OCI-LY3 (cell line): ENCODE measurements around the gene SUSD5.

Source experiments
- EZH2phosphoT487 ChIP-seq: fragments of 200-600 bp; shearing (Covaris generic); IDR thresholded peaks from 2 replicates; pipeline ENCODE4 v1.6.1; 2018; ENCODE audit warnings: antibody characterized with exemption, mixed run types, low read depth
- TF ChIP-seq, protein P1 (sequence below): fragments of 200-600, 300-600 bp; sonication (generic); IDR thresholded peaks from 2 replicates; pipeline ENCODE4 v1.5.1; 2014; ENCODE audit warnings: antibody characterized with exemption, low read length, low read depth

DNA sequence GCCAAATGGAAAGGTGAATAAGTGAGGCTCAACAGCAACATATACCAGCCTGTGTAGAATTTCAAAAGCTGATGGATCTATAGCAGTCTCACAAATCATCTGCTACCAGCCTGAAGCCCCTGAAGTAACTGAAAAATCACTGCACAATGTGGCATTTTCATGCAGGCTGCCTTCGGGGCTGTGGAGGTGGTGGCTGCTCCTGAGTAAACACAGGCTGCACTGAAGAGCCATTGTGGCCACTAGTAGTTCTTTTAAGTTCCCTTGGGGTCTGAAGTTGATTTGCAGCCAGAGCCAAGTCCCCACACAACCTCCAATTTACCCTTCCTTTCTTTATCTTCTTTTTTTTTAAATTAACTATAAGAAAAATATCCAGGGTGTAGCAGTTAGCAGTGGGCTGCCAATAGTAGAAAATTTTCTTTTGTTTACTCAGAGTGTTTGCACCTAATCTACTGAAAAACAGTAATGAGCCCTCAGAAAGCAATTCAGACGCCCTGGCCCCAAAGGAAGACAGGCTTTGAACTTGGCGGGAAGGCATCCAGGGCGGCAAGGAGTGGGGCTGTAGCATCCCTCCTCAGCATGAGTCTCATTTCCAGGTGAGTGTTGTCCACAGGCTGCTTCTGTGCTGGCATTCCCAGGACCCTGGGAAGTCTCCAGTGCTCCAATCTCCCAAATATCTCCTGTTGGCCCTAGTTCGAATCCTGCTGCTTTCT is 13.3 kb upstream of the SUSD5 start:
- TF ChIP-seq EZH2phosphoT487 = no peak
- TF ChIP-seq, protein P1, sequence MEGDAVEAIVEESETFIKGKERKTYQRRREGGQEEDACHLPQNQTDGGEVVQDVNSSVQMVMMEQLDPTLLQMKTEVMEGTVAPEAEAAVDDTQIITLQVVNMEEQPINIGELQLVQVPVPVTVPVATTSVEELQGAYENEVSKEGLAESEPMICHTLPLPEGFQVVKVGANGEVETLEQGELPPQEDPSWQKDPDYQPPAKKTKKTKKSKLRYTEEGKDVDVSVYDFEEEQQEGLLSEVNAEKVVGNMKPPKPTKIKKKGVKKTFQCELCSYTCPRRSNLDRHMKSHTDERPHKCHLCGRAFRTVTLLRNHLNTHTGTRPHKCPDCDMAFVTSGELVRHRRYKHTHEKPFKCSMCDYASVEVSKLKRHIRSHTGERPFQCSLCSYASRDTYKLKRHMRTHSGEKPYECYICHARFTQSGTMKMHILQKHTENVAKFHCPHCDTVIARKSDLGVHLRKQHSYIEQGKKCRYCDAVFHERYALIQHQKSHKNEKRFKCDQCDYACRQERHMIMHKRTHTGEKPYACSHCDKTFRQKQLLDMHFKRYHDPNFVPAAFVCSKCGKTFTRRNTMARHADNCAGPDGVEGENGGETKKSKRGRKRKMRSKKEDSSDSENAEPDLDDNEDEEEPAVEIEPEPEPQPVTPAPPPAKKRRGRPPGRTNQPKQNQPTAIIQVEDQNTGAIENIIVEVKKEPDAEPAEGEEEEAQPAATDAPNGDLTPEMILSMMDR = no peak
